C1 segment of cervical spinal cord (tissue), 14 donors: ENCODE measurements around the gene DNAJC6.
A peak's percentile ranks its signal among the peaks of the same experiment; 100 is the strongest.
"Not testable (repeated sequence)": the region's sequence is repeated elsewhere in the genome, so short reads cannot be mapped to it uniquely, and the experiment has no call there.

Experiments used
- DNase-seq, 14 donors: peaks; one replicate each; lab custom pipeline; 2025; lab: John Stamatoyannopoulos, UW

Gene DNAJC6

GRCh38 chr1:65309304-65310077, at the start of gene DNAJC6:
Gene DNAJC6, plus strand, starts transcription at chr1:65309543. Its CDS starts 203 bp downstream, at chr1:65309746.
- peak in 11 of 14 donors; percentile 20 to 73 (median 59) for DNase-seq

- no peak for DNase-seq
Observed at GRCh38 chr1:65259816-65260215, 49.5 kb upstream of the DNAJC6 start.

GRCh38 chr1:65260851-65261473, 48.4 kb upstream of the DNAJC6 start:
- DNase-seq: peak in 6 of 14 donors; percentile 5 to 58 (median 32)

- no peak for DNase-seq
Observed at GRCh38 chr1:65263286-65263685, 46.1 kb upstream of the DNAJC6 start.

GRCh38 chr1:65264197-65264929, 45.0 kb upstream of the DNAJC6 start:
- peak in 11 of 14 donors; percentile 25 to 92 (median 44) for DNase-seq

DNA sequence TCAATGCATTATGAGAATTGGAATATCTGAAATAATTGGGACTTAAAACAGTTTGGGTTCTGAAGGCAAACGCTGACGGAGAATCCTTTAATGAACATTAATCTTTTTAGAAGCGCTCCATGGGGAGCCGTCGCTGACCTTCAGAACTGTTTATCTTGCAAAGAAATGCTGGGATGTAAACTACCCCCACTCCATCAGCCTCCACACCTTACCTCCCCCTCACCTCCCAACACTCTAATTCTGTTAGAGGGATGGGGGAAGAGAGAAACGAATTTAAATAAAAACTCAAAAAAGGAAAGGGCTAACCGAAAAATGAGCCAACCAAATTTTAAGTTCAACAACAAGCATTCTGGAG, 44.1 kb upstream of the DNAJC6 start:
- DNase-seq: no peak

- DNase-seq: peak in 11 of 14 donors; percentile 8 to 70 (median 40)
Observed at GRCh38 chr1:65265651-65266351, 43.5 kb upstream of the DNAJC6 start.

DNA sequence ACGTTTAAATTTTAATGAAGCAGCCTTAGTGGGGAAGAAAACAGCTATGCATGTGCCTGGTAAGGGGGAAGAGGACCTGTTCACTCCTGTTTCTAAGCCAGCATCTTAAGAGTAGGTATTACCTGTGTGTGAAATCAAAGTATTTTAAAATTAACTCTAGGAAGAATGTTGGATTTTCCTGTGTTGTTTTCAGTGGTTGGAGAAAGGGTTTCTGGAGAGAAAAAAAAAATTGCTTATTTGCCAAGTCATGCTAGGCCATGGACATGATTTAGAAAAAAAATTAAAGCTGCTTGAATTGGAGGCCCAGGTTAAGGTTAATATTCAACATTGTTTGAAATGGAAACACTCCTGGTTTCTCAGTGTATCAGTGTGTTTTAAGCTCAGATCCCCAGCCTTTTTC, 42.9 kb upstream of the DNAJC6 start:
- no peak for DNase-seq

DNA sequence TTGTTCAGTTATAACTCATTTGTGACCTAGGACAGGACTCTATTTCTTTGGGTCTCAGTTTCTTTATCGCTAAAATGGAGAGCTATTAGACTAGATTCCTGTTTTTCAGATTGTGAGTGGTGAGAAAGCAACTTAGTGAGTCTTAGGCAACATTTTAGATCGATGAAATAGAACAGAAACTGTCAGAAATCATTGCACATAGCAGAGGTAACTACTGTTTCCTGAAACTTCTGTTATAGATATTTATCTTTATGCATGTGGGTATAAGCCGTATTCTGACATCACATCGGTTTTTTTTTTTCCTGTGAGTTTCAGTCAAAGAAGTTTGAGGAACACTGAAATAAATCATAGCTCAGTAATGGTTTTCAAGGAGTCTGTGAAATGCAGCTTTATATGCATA, 42.1 kb upstream of the DNAJC6 start:
- no peak for DNase-seq

GRCh38 chr1:65267683-65268082, 41.7 kb upstream of the DNAJC6 start:
- no peak for DNase-seq

- DNase-seq: no peak
Observed at GRCh38 chr1:65269612-65270011, 39.7 kb upstream of the DNAJC6 start.

DNA sequence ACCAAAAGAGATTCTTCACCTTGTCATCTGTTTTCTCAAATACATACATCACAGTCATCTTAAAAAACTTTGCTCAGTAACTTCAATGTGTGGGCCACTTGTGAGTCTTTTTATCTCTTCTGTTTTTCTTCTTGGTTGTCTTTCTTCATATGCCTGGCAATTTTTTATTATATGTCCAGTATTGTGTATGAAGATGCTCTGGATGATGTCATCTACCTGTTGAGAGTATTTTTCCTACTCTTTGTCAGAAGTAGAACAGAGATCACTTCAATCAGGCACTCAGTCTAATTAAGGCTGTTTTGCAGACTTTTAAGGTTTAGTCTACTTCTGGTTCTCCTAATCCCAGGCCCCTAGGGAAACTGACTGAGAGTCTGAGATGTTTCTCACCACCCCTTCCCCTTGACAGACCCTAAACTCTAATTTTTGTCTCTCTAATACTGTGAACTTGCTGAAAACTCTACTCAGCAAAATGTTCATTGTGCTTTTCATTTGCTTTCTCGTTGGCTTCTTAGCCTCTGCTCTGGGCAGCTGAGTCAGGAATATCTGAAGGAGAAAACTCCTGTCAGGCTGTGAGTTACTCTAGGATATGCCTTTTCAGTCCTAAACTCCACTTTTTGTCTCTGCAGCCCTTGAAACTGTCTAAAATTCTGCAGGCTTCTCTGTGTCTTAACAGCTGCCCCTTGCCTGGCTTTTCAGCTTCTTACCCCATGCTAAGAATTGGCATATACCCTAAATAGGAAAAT, 33.0 kb upstream of the DNAJC6 start:
- DNase-seq: no peak

DNA sequence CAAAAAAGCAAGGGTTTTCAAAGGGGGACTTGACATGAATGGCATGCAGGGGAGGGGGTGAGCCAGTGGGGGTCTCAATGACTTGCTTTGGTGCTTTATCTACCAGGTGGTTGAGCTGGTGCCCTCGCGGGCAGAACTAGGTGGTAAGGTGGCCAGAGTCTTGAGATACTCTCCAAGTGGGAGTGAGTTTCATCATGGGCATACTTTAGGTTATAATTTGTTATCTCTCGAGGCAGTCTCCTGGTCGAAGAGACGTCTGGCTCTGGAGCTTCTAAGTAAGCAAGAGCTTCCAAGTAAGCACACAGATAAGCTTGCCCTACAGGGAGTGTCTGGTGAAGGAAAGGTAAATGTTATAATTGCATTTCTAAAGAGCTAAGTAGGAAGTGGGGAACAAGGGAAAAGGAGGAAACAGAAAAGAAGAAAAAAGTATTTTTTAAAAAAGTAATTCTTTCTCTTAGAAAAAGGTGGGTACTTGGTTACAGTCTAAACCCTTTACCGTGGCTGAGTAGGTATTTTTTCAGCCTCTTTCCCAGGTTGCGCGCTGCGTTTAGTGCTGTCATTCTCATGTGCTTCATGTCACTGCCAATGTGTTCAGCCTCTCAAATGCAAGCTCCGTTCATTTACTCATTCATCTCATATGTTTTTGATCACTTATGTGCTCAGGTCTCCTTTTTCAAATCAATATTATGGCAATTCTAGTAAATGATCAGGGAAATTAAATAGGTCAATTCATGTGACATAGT, 31.6 kb upstream of the DNAJC6 start:
- peak in 1 of 14 donors; percentile 19 for DNase-seq

GRCh38 chr1:65278376-65279069, 30.8 kb upstream of the DNAJC6 start:
- no peak for DNase-seq

DNA sequence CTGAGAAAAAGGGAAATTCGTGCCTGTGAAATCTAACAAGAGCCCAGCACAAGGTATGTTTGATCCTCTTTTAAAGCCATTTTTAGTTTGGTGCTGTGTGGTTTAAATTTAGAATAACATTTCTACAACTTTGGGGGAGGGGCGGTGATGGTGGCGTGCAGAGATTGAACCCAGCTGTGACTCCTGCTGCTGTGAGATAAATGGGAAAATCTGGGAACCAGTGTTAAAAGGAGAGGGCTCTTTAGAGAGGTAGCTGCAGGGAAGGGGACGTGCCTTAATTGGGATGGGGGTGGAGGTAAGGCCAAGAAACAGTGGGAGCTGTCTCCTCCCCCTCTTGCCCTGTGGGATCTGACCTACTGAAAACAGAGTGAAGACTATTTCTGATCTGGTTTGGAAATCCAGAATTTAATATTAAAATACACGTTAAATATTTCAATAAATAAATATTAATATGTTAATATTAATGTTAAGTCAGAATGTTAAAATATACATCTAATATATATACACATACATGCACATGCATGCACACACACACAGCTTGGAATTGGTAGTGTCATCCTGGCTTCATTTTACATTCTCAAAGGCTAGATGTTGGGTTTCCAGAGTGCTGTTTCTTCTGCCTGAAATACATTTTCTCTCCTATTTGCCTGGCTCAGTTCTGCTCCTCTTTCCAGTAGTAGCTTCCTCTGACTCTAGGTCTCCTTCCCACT, 30.1 kb upstream of the DNAJC6 start:
- no peak for DNase-seq

- DNase-seq: no peak
Observed at GRCh38 chr1:65281846-65282245, 27.5 kb upstream of the DNAJC6 start.

DNA sequence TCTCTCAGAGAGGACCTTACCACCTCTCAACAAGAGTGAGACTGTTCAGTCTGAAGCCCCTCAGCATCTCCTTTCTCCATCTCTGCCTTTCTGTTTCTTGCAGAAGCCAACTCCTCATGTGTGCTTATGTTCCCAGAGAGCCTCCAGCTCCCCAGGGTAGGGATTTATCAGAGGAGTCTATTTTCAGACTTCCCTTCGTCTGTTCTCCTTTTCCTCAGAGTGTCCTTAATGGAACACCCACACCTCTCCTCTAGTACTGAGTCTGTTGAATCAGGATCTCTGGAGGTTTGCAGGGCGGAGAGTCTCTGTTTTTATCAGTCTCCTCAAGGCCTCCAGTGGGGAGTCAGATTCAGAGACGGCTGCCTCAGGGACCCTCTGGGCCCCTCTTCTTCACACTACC, 25.1 kb upstream of the DNAJC6 start:
- DNase-seq: no peak

DNA sequence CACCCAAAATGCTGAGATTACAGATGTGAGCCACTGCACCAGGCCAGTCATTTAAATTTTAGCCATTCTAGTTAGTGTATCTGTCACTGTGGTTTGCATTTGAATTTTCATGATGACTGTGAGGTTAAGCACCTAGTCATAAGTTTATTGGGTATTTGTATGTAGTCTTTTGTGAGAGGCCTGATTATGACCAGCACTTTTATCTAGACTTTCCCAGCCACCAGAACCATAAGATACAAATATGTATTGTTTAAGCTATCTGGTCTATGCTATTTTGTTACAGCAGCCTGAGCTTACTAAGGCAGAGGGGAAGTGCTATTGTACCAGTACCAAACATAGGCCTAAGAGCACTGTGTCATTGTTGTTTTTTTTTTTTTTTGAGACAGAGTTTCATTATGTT, 19.9 kb upstream of the DNAJC6 start:
- no peak for DNase-seq

- not testable (repeated sequence) for DNase-seq
Observed at GRCh38 chr1:65291818-65292217, 17.5 kb upstream of the DNAJC6 start.
